ENCODE data around the gene GNS.
"Not testable (repeated sequence)": the region's sequence is repeated elsewhere in the genome, so short reads cannot be mapped to it uniquely, and the experiment has no call there.

The GNS gene

DNA sequence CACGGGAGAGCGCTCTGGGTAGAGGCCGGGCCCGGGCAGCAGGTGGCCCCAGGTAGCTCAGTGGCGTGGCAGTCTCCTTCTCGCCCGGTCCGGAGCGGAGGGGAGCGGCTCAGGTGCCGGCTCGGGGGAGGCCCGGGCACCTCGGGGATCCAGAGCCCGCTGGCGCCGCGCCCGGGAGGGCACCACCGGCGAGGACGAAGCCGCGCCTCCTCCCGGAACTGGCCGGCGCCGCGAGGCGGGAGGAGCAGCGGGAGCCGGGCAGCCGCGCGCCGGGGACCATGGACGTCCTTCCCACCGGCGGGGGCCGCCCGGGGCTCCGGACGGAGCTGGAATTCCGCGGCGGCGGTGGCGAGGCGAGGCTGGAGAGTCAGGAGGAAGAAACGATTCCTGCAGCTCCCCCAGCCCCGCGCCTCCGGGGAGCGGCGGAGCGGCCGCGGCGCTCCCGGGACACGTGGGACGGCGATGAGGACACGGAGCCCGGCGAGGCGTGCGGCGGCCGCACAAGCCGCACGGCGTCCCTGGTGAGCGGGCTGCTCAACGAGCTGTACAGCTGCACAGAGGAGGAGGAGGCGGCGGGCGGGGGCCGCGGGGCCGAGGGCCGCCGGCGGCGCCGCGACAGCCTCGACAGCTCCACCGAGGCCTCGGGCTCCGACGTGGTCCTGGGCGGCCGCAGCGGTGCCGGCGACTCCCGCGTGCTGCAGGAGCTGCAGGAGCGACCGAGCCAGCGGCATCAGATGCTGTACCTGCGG is 21.5 kb upstream of the GNS start:
- no peak for DNase-seq (ENCODE audit: low read depth)
- TF ChIP-seq, protein P1, sequence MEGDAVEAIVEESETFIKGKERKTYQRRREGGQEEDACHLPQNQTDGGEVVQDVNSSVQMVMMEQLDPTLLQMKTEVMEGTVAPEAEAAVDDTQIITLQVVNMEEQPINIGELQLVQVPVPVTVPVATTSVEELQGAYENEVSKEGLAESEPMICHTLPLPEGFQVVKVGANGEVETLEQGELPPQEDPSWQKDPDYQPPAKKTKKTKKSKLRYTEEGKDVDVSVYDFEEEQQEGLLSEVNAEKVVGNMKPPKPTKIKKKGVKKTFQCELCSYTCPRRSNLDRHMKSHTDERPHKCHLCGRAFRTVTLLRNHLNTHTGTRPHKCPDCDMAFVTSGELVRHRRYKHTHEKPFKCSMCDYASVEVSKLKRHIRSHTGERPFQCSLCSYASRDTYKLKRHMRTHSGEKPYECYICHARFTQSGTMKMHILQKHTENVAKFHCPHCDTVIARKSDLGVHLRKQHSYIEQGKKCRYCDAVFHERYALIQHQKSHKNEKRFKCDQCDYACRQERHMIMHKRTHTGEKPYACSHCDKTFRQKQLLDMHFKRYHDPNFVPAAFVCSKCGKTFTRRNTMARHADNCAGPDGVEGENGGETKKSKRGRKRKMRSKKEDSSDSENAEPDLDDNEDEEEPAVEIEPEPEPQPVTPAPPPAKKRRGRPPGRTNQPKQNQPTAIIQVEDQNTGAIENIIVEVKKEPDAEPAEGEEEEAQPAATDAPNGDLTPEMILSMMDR (IDR thresholded peaks at IDR 0.05; ENCODE audit: low read depth, low read length, missing control alignments) = no peak
- H3K4me3 ChIP-seq (ENCODE audit: low read depth, low read length) = peak overlapping the region; percentile 48

DNA sequence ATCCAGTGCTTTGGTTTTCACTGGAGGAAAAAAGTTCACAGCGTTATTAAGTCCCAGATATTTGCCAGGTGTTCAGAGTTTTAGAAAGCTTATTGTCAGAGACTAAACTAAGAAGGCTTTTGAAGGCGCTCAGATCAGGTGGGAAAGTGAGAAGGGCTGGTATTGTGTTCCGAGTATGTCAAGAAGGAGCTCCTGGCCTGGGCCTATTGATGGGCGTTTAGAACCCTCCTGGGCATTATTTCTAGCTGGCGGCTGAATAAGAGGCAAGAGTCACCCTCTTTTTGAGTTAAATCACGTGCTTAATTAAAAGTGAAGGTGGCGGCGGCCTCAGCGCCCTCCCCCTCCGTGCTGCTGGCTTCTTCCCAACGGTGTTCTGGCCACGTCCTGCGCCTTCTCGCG is 20.9 kb upstream of the GNS start:
- H3K4me3 ChIP-seq (ENCODE audit: low read depth, low read length) = peak overlapping the region; percentile 48
- TF ChIP-seq, protein P1 (IDR thresholded peaks at IDR 0.05; ENCODE audit: low read depth, low read length, missing control alignments) = no peak
- no peak for DNase-seq (ENCODE audit: low read depth)

DNA sequence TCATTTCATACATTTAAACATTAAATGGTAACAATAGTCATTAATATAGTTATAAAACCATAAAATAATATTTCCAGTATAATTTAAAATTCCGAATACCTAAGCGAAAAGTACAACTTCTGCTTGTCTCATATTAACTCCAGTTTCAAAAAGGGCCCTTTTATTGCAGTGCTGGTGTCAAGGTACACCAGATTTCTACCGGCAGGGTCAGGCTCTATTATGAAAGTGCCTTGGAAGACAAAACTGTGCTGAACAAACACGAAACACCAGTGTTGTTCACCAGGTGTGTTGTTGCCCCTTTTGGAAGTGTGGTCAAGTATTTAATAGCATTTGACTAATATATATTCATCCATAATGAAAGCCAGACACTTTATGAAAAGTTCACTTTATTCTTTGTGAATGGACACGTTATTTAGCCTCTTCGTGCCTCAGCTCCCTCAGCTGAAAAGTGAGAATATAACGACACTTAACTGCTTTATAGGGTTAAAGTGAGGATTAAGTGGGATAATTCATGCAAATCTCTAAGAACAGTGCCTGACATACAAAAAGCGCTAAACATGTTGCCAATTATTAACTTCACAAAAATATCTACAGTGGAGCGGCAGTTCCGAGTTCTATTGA is 20.3 kb upstream of the GNS start:
- DNase-seq (ENCODE audit: low read depth) = no peak
- TF ChIP-seq, protein P1 (IDR thresholded peaks at IDR 0.05; ENCODE audit: low read depth, low read length, missing control alignments) = no peak
- no peak overlapping the region for H3K4me3 ChIP-seq (ENCODE audit: low read depth, low read length)

DNA sequence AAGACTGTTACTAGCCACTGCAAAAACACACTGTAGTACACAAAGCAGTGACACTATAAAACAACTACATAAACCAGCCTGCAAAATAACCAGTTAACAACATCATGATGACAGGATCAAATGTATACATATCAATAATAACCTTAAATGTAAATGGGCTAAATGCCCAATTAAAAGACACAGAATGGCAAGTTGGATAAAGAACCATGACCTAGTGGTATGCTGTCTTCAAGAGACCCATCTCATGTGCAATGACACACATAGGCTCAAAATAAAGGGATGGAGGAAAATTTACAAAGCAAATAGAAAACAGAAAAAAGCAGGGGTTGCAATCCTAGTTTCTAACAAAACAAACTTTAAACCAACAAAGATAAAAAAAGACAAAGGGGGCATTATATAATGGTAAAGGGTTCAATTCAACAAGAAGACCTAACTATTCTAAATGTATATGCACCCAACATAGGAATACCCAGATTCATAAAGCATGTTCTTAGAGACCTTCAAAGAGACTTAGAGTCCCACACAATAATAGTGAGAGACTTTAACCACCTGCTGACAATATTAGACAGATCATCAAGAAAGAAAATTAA is 16.0 kb upstream of the GNS start:
- not testable (repeated sequence) for DNase-seq (ENCODE audit: low read depth); H3K4me3 ChIP-seq (ENCODE audit: low read depth, low read length)

DNA sequence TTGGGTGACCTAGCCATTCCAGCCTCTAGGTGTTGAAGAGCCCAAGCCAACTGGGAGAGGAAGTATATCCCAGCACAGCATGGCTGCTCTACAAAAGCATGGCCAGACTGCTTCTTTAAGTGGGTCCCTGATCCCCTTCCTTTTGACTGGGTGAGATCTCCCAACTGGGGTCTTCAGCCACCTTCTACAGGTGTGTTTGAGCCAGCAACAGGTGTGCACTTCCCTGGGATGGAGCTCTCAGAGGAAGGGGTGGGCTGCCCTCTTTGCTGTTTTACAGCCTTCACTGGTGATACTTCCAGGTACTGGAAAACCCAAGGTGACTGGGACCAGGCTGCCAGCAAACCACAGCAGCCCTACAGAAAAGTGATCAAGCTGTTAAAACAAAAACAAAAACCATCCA is 14.2 kb upstream of the GNS start:
- H3K4me3 ChIP-seq (ENCODE audit: low read depth, low read length) = no peak overlapping the region

DNA sequence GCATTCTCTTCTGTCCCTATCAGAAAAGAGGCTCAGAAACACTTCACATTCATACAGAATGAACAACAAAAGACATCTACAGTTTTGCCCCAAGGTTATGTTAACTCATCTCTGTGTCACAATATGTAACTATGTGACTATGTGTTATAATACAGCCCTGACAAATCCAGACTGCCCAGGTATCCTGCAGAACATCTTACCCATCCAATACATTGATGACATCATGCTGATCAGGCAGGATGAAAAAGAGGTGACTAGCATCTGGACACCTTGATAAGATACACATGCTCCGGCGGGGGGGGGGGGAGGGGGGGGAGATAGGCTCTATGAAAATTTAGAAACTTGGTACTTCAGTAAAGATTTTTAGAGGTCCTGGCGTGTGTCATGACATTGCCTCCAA is 8.3 kb upstream of the GNS start:
- TF ChIP-seq, protein P1 (IDR thresholded peaks at IDR 0.05; ENCODE audit: low read depth, low read length, missing control alignments) = no peak
- no peak overlapping the region for H3K4me3 ChIP-seq (ENCODE audit: low read depth, low read length)
- DNase-seq (ENCODE audit: low read depth) = no peak

More for the DNA sequence above, 14.2 kb upstream of the GNS start:
- TF ChIP-seq, protein P1 (IDR thresholded peaks at IDR 0.05; ENCODE audit: low read depth, low read length, missing control alignments) = no peak
- DNase-seq (ENCODE audit: low read depth) = no peak

DNA sequence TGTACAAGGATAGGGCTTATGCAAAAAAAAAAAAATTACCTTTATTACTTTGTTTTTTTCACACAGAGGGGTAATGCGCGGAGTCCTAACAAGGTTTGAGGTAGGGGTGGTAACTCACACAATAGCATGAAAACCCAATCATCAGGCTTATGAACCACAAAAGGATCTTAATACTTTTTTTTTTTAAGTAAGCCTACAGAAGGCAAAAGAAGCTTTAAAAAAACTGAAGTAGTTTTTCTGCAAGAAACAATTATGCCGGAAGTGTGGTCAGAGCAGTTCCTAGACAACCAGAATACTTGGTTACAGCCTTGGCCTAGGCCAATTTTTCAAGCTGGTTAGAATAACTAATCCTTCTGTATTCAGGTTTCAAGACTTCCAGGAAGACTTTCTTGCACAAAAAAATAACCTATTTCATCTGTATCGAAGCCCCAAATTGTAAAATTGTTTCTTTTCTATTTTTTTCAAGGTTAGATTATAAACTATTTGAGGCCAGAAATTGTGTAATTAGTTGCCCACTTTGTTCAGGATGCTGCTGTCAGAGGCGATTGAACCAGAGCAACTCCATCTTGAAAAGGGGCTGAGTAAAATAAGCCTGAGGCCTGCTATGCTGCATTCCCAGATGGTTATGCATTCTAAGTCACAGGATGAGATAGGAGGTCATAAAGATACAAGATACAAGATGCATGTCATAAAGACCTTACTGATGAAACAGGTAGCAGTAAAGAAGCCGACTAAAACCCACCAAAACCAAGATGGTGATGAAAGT is 1.8 kb upstream of the GNS start:
- TF ChIP-seq, protein P1 (IDR thresholded peaks at IDR 0.05; ENCODE audit: low read depth, low read length, missing control alignments) = no peak
- no peak overlapping the region for H3K4me3 ChIP-seq (ENCODE audit: low read depth, low read length)

More for the DNA sequence above, 1.8 kb upstream of the GNS start:
- DNase-seq (ENCODE audit: low read depth) = no peak
